LNCAP (cell line): ENCODE data around the gene WIPF3.

Experiments
- TF ChIP-seq, protein P1 (sequence below): fragments of 450-650 bp; IDR thresholded peaks from 2 replicates; pipeline ENCODE4 v1.5.1; 2017; ENCODE audit warnings: mild to moderate bottlenecking

Gene WIPF3

GRCh38 chr7:29826904-29827303, 20.6 kb downstream of the WIPF3 start:
- TF ChIP-seq, protein P1, sequence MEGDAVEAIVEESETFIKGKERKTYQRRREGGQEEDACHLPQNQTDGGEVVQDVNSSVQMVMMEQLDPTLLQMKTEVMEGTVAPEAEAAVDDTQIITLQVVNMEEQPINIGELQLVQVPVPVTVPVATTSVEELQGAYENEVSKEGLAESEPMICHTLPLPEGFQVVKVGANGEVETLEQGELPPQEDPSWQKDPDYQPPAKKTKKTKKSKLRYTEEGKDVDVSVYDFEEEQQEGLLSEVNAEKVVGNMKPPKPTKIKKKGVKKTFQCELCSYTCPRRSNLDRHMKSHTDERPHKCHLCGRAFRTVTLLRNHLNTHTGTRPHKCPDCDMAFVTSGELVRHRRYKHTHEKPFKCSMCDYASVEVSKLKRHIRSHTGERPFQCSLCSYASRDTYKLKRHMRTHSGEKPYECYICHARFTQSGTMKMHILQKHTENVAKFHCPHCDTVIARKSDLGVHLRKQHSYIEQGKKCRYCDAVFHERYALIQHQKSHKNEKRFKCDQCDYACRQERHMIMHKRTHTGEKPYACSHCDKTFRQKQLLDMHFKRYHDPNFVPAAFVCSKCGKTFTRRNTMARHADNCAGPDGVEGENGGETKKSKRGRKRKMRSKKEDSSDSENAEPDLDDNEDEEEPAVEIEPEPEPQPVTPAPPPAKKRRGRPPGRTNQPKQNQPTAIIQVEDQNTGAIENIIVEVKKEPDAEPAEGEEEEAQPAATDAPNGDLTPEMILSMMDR = no peak

DNA sequence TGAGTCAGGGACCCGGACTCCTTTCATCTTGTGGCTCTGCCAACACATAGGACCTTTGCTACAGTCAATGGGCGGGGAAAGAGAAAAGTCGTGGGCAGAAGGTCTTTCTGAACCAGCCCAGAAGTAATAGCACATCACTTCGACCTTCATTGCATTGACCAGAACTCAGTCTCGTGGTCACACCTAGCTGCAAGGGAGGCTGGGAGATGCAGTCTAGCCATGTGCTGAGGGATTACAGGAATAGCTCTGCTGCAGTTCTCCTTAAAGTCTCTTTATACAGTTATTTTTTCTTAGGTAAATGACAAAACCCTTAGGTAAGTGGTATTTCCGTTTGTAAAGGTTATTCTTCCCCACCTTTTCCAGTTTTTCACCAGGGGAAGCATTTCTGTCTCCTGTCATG, 25.4 kb downstream of the WIPF3 start:
- TF ChIP-seq, protein P1 = no peak

GRCh38 chr7:29833929-29834328, 27.6 kb downstream of the WIPF3 start:
- TF ChIP-seq, protein P1 = no peak

- TF ChIP-seq, protein P1 = no peak
These were observed 29.4 kb downstream of the WIPF3 start for GRCh38 chr7:29835718-29836117.

- TF ChIP-seq, protein P1 = no peak
These were observed 33.0 kb downstream of the WIPF3 start for GRCh38 chr7:29839302-29839701.

DNA sequence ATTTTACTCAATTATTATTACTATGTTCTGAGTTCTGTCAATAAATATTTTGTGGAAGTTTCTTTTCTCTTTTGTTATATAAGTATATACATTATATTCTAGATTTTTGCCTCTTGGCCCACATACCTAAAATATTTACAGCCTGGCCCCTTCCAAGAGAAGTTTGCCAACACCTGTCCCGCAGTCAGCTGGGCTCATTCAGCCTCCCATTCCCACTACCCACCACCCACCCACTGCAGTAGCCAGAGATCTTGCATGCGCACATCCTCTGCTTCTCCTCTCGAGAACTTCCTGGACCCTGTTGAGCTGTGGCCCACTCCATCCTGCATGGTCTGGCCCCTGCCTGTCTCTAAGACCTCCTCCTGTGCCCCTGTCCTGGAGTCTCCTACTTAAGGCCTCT, 33.6 kb downstream of the WIPF3 start:
- TF ChIP-seq, protein P1 = no peak

DNA sequence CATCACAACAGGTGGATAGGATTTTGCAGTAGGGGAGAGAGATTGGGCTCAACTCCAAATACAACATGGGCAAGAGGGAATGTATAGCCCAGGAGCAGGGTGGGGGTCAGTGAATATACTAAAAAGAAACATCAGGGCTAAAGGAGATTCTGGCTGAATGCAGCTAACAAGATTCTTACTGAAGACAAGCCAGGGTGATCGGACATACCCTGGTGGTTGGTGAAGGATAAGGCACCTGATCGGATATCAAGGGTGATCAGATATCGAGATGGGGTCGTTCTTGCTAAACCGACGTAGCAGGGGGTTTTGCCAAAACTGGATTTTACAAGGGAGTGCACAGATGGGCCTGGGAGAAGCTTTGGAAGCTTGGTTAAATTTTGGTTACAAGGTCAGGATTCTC, 34.4 kb downstream of the WIPF3 start:
- TF ChIP-seq, protein P1 = no peak

DNA sequence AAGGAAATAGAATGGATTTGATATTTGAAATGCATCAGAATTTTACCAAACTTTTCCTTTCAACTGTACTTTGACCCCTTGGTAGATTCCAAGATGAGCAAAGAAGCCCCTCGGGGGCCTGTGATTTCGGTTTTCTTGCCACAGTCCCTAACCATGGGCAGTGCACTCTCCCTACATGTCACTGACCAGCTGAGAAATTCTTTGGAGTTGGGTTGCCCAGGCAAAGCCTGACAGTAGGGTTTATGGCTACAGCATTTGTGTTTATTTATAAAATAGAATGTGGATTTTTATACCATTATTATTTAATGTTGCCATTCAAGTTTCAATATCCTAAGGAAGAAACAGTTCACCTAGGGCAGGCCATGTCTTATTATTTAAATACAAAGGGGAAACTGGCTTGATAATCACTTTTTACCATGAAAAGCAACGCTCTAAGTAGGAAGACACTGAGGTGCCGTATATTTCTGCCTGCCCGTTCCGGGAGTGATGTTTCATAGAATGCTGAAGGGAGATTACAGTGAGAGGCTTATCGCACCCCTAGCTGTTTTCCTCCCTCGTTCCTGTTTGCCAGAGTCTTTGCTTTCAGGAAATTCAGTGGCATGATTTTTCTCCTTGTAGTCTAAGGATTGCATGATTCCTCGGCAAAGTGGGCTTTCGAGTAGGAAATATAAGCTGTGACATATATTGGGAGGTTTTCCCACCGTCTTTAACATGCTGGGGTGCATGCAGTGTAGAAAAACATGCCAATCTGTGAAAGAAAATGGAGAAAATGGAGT, 35.8 kb downstream of the WIPF3 start:
- TF ChIP-seq, protein P1 = no peak
